GM12872 (cell line): ENCODE data around the gene LARP4B.

Experiments used
- CTCF ChIP-seq: IDR thresholded peaks from 3 replicates; pipeline ENCODE4 v1.5.1; 2011; ENCODE audit warnings: low read depth, mild to moderate bottlenecking, low read length, moderate library complexity; ENCODE audit not compliant: insufficient read depth

The LARP4B gene

GRCh38 chr10:945778-946177, 14.3 kb upstream of the LARP4B start:
- TF ChIP-seq CTCF: no peak

- no peak for TF ChIP-seq CTCF
These were observed 12.7 kb upstream of the LARP4B start for GRCh38 chr10:944034-944831.

GRCh38 chr10:943334-944033, 12.0 kb upstream of the LARP4B start:
- TF ChIP-seq CTCF: no peak

GRCh38 chr10:938941-939678, 7.6 kb upstream of the LARP4B start:
- no peak for TF ChIP-seq CTCF

- TF ChIP-seq CTCF: no peak
These were observed 3.4 kb upstream of the LARP4B start for GRCh38 chr10:934746-935406.

GRCh38 chr10:932589-932988, 1.1 kb upstream of the LARP4B start:
- no peak for TF ChIP-seq CTCF
